ENCODE results near the gene PLXND1. TPM values are rescaled to one million over a fixed set of nuclear protein-coding genes. Genes with fewer than 3 reads are reported as not detected.

PLXND1 gene
- total RNA-seq, 1 experiment from 2014 or later = 47.3 TPM

DNA sequence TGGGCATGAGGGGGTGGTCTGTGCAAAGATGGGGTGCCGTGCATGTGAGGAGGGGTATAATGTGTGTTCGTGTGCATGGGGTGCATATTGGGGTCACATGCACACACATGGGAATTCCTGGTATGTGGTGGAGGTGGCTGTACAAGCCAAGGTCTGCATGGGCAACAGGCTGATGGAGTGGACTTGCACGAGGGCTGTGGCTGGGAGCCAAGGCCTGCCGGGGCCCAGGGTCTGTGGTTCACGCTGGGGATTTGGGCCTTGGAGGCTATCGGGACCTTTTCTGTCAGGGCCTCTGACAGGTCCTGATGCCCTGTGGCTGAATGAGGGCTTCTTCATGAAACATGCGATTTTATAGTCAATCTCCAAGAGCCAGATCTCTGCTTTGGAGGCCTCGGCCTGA, 9.8 kb upstream of the PLXND1 start:
- no peak overlapping the region for H3K9ac ChIP-seq (ENCODE audit: low read length)
- CTCF ChIA-PET = no interaction called here

More for the DNA sequence above, 9.8 kb upstream of the PLXND1 start:
- no TSS peak for BruUV-seq (replicated peaks)
- no peaks in the 10 kb centered on the region for H3K9me3 ChIP-seq (ENCODE audit: control insufficient read depth in 1 of 2, insufficient read depth in 1 of 2, low read depth in 1 of 2, low read length in 2 of 2)
- H3K36me3 ChIP-seq (ENCODE audit: control insufficient read depth in 1 of 2, insufficient read depth in 2 of 2, low read length in 2 of 2) = no peaks in the 10 kb centered on the region
- intact Hi-C loops (cut with micrococcal nuclease) = no loop called here
- TF ChIP-seq TCF7L2 (IDR thresholded peaks at IDR 0.05; ENCODE audit: borderline replicate concordance, extremely low read depth, insufficient read depth, insufficient read length) (no peak), SP1 (IDR thresholded peaks at IDR 0.05; ENCODE audit: low read depth) (no peak), ELF1 (IDR thresholded peaks at IDR 0.05; ENCODE audit: borderline replicate concordance, low read depth) (no peak), POLR2AphosphoS5 (IDR thresholded peaks at IDR 0.05; ENCODE audit: low read depth, low read length) (no peak), CEBPB (IDR thresholded peaks at IDR 0.05; ENCODE audit: low read depth) (no peak), RAD21 (IDR thresholded peaks at IDR 0.05; ENCODE audit: low read depth) (no peak), SIN3A (IDR thresholded peaks at IDR 0.05; ENCODE audit: low read depth) (no peak), JUND (IDR thresholded peaks at IDR 0.05) (no peak), ZNF274 (IDR thresholded peaks at IDR 0.05; ENCODE audit: low read depth, low read length) (no peak), ZFX (IDR thresholded peaks at IDR 0.05) (no peak), SRF (IDR thresholded peaks at IDR 0.05; ENCODE audit: low read depth) (no peak), EZH2phosphoT487 (IDR thresholded peaks at IDR 0.05; ENCODE audit: borderline replicate concordance) (no peak)
- TF ChIP-seq, protein P1, sequence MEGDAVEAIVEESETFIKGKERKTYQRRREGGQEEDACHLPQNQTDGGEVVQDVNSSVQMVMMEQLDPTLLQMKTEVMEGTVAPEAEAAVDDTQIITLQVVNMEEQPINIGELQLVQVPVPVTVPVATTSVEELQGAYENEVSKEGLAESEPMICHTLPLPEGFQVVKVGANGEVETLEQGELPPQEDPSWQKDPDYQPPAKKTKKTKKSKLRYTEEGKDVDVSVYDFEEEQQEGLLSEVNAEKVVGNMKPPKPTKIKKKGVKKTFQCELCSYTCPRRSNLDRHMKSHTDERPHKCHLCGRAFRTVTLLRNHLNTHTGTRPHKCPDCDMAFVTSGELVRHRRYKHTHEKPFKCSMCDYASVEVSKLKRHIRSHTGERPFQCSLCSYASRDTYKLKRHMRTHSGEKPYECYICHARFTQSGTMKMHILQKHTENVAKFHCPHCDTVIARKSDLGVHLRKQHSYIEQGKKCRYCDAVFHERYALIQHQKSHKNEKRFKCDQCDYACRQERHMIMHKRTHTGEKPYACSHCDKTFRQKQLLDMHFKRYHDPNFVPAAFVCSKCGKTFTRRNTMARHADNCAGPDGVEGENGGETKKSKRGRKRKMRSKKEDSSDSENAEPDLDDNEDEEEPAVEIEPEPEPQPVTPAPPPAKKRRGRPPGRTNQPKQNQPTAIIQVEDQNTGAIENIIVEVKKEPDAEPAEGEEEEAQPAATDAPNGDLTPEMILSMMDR (IDR thresholded peaks at IDR 0.05 in 2 of 3, conservative IDR thresholded peaks at IDR 0.05 in 1 of 3; ENCODE audit: borderline replicate concordance in 1 of 3, insufficient read depth in 1 of 3, low read depth in 2 of 3, low read length in 2 of 3) = no peak
- TF ChIP-seq, protein P2, sequence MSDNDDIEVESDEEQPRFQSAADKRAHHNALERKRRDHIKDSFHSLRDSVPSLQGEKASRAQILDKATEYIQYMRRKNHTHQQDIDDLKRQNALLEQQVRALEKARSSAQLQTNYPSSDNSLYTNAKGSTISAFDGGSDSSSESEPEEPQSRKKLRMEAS (IDR thresholded peaks at IDR 0.05) = no peak
- TF ChIP-seq, protein P3, sequence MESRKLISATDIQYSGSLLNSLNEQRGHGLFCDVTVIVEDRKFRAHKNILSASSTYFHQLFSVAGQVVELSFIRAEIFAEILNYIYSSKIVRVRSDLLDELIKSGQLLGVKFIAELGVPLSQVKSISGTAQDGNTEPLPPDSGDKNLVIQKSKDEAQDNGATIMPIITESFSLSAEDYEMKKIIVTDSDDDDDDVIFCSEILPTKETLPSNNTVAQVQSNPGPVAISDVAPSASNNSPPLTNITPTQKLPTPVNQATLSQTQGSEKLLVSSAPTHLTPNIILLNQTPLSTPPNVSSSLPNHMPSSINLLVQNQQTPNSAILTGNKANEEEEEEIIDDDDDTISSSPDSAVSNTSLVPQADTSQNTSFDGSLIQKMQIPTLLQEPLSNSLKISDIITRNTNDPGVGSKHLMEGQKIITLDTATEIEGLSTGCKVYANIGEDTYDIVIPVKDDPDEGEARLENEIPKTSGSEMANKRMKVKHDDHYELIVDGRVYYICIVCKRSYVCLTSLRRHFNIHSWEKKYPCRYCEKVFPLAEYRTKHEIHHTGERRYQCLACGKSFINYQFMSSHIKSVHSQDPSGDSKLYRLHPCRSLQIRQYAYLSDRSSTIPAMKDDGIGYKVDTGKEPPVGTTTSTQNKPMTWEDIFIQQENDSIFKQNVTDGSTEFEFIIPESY (IDR thresholded peaks at IDR 0.05; ENCODE audit: extremely low read depth, insufficient replicate concordance, low read length) = no peak
- TF ChIP-seq, protein P4, sequence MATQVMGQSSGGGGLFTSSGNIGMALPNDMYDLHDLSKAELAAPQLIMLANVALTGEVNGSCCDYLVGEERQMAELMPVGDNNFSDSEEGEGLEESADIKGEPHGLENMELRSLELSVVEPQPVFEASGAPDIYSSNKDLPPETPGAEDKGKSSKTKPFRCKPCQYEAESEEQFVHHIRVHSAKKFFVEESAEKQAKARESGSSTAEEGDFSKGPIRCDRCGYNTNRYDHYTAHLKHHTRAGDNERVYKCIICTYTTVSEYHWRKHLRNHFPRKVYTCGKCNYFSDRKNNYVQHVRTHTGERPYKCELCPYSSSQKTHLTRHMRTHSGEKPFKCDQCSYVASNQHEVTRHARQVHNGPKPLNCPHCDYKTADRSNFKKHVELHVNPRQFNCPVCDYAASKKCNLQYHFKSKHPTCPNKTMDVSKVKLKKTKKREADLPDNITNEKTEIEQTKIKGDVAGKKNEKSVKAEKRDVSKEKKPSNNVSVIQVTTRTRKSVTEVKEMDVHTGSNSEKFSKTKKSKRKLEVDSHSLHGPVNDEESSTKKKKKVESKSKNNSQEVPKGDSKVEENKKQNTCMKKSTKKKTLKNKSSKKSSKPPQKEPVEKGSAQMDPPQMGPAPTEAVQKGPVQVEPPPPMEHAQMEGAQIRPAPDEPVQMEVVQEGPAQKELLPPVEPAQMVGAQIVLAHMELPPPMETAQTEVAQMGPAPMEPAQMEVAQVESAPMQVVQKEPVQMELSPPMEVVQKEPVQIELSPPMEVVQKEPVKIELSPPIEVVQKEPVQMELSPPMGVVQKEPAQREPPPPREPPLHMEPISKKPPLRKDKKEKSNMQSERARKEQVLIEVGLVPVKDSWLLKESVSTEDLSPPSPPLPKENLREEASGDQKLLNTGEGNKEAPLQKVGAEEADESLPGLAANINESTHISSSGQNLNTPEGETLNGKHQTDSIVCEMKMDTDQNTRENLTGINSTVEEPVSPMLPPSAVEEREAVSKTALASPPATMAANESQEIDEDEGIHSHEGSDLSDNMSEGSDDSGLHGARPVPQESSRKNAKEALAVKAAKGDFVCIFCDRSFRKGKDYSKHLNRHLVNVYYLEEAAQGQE (IDR thresholded peaks at IDR 0.05; ENCODE audit: low read depth) = no peak
- no peaks in the 10 kb centered on the region for H3K27me3 ChIP-seq (ENCODE audit: insufficient read depth, low read length)
- no peak overlapping the region for H3K4me2 ChIP-seq (ENCODE audit: low read length)
- no peaks in the 10 kb centered on the region for H3K79me2 ChIP-seq (ENCODE audit: insufficient read depth, low read length)
- no peaks in the 10 kb centered on the region for H3K9me2 ChIP-seq (ENCODE audit: insufficient read depth)
- H3K4me3 ChIP-seq (replicated peaks in 1 of 2; ENCODE audit: low read depth in 1 of 2, low read length in 2 of 2) = no peak overlapping the region
- ChIA-PET POLR2A (interaction anchor here (0.6 kb wide), 1 partner anchor 9 kb away, joined by 3 read pairs; no protein-coding TSS in a partner anchor), RAD21 (ENCODE audit: low non-redundant PET in 1 of 2, low total read pairs in 2 of 2, uncharacterized antibody in 2 of 2, unreplicated experiment in 2 of 2) (no interaction called here)
- no peak for ATAC-seq
- peaks cover 3 to 27% of the 10 kb centered on the region in 2 experiments; a peak in 2 of 4 replicates for H3K4me1 ChIP-seq (ENCODE audit: control insufficient read depth in 1 of 2, insufficient read depth in 2 of 2, low read length in 2 of 2)
- no peak for DNase-seq (ENCODE audit: low read depth, low spot score)
- H2AFZ ChIP-seq (ENCODE audit: low read depth, low read length, poor library complexity, severe bottlenecking) = no peak overlapping the region
- H4K20me1 ChIP-seq (ENCODE audit: insufficient read depth) = no peaks in the 10 kb centered on the region
- H3K27ac ChIP-seq (ENCODE audit: low read depth, low read length) = no peak overlapping the region

All from HCT116 (cell line).